ENCODE data around the gene ANKRD22.

DNA sequence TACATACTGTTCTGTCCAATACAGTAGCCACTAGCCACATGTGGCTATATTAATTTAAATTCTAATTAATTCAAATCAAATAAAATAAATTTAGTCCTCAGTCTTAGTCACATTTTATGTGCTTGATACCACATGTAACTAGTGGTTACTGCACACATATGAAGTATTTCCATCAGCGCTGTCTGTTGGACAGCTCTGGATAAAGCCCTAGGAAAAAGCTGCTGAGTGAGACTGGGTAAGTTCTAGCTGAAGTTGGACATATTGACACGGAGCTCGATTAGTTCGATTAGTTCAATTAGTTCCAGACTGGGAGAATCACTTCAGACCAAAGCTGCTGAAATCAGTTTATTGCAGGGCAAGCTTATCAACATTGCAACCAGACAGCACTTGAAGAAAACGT is 64.2 kb downstream of the ANKRD22 start:
- no peak for TF ChIP-seq POLR2A (IDR thresholded peaks at IDR 0.05; ENCODE audit: low read length)
- no peak for TF ChIP-seq GATA1 (IDR thresholded peaks at IDR 0.05; ENCODE audit: low read depth, low read length)

Data from erythroblast (primary cell).